Measurements from ENCODE around the gene MLXIP. TPM values are rescaled to one million over a fixed set of nuclear protein-coding genes. Genes with fewer than 3 reads are reported as not detected.

MLXIP gene
- total and polyA plus RNA-seq, 3 experiments from 2014 or later: 18.3 to 33.9 (median 32.1) TPM

- H3K27me3 Mint-ChIP-seq: peaks cover 0 to 3% of the 10 kb centered on the region in 2 donors
- no peaks in the 10 kb centered on the region for H3K36me3 ChIP-seq (ENCODE audit: insufficient read depth, low read length)
- H3K4me3 Mint-ChIP-seq: peak overlapping the region in 6 of 7 donors; percentile 20 to 87 (median 36)
- H3K36me3 Mint-ChIP-seq: peaks cover 0 to 13% (median 0%) of the 10 kb centered on the region in 3 donors
- CTCF ChIA-PET: interaction anchor here (1.3 to 1.8 kb wide), 2 partner anchors 22 to 46 kb away, joined by 3 to 11 read pairs; no protein-coding TSS in a partner anchor
- POLR2A ChIA-PET: no interaction called here
- no peaks in the 10 kb centered on the region for H3K27me3 ChIP-seq (ENCODE audit: insufficient read depth, low read length, poor library complexity, severe bottlenecking)
- peaks cover 24% of the 10 kb centered on the region for H3K4me1 ChIP-seq (ENCODE audit: insufficient read depth, low read length)
- DNase-seq: no peak
- no peaks in the 10 kb centered on the region for H3K9me3 ChIP-seq (ENCODE audit: low read length)
- H3K27ac Mint-ChIP-seq: peak overlapping the region in 1 of 8 donors; percentile 77
- no peak overlapping the region for H3K27ac ChIP-seq (ENCODE audit: low read depth, low read length)
- peaks cover 26 to 34% (median 29%) of the 10 kb centered on the region in 3 donors for H3K4me1 Mint-ChIP-seq
- H3K4me3 ChIP-seq (ENCODE audit: low read length): no peak overlapping the region
- H3K9me3 Mint-ChIP-seq: peaks cover 0 to 1% (median 0%) of the 10 kb centered on the region in 5 donors
These were observed 1.6 kb upstream of the MLXIP start for GRCh38 chr12:122076743-122077495.

GRCh38 chr12:122079033-122079531 is 526 bp downstream of the MLXIP start:
- H3K36me3 Mint-ChIP-seq: peaks cover 0 to 21% (median 6%) of the 10 kb centered on the region in 3 donors
- H3K4me3 Mint-ChIP-seq: peak overlapping the region; percentile 87 to 98 (median 96)
- Histone ChIP-seq H3K4me3 (ENCODE audit: low read length) (peak overlapping the region; percentile 67), H3K4me1 (ENCODE audit: insufficient read depth, low read length) (peaks cover 45% of the 10 kb centered on the region), H3K27me3 (ENCODE audit: insufficient read depth, low read length, poor library complexity, severe bottlenecking) (no peaks in the 10 kb centered on the region), H3K9me3 (ENCODE audit: low read length) (no peaks in the 10 kb centered on the region), H3K27ac (ENCODE audit: low read depth, low read length) (peak overlapping the region; percentile 84), H3K36me3 (ENCODE audit: insufficient read depth, low read length) (no peaks in the 10 kb centered on the region)
- POLR2A ChIA-PET: interaction anchor here (0.6 to 1.4 kb wide), 7 partner anchors 10 to 816 kb away, joined by 3 to 9 read pairs (median 4); no protein-coding TSS in a partner anchor
- peaks cover 46 to 56% (median 49%) of the 10 kb centered on the region in 3 donors for H3K4me1 Mint-ChIP-seq
- peak overlapping the region; percentile 82 to 97 (median 91) for H3K27ac Mint-ChIP-seq
- peaks cover 0 to 1% (median 0%) of the 10 kb centered on the region in 5 donors for H3K9me3 Mint-ChIP-seq
- peak in 2 of 5 donors; percentile 17 to 61 for DNase-seq
- peaks cover 0 to 3% of the 10 kb centered on the region in 2 donors for H3K27me3 Mint-ChIP-seq
- CTCF ChIA-PET: interaction anchor here (0.7 to 4.9 kb wide), 3 partner anchors 10 to 44 kb away, joined by 3 to 35 read pairs (median 3); no protein-coding TSS in a partner anchor

- CTCF ChIA-PET: interaction anchor here (1.3 to 4.9 kb wide), 2 partner anchors 10 to 44 kb away, joined by 3 to 35 read pairs; no protein-coding TSS in a partner anchor
- Histone ChIP-seq H3K27ac (ENCODE audit: low read depth, low read length) (peak overlapping the region; percentile 84), H3K9me3 (ENCODE audit: low read length) (no peaks in the 10 kb centered on the region), H3K4me1 (ENCODE audit: insufficient read depth, low read length) (peaks cover 48% of the 10 kb centered on the region), H3K36me3 (ENCODE audit: insufficient read depth, low read length) (no peaks in the 10 kb centered on the region), H3K4me3 (ENCODE audit: low read length) (peak overlapping the region; percentile 67), H3K27me3 (ENCODE audit: insufficient read depth, low read length, poor library complexity, severe bottlenecking) (no peaks in the 10 kb centered on the region)
- peaks cover 0 to 24% (median 7%) of the 10 kb centered on the region in 3 donors for H3K36me3 Mint-ChIP-seq
- H3K27me3 Mint-ChIP-seq: peaks cover 0 to 3% of the 10 kb centered on the region in 2 donors
- H3K9me3 Mint-ChIP-seq: peaks cover 0 to 1% (median 0%) of the 10 kb centered on the region in 5 donors
- H3K4me1 Mint-ChIP-seq: peaks cover 50 to 60% (median 51%) of the 10 kb centered on the region in 3 donors
- POLR2A ChIA-PET: interaction anchor here (0.6 kb wide), 2 partner anchors 31 to 333 kb away, joined by 3 to 5 read pairs; no protein-coding TSS in a partner anchor
- peak in 2 of 5 donors; percentile 26 to 48 for DNase-seq
- peak overlapping the region; percentile 87 to 98 (median 96) for H3K4me3 Mint-ChIP-seq
- H3K27ac Mint-ChIP-seq: peak overlapping the region; percentile 82 to 97 (median 91)
These were observed 1.1 kb downstream of the MLXIP start for GRCh38 chr12:122079532-122080081.

- ChIA-PET CTCF (interaction anchor here (0.8 to 4.9 kb wide), 10 partner anchors 9 to 286 kb away, joined by 3 to 35 read pairs (median 4); no protein-coding TSS in a partner anchor), POLR2A (interaction anchor here (0.6 kb wide), 2 partner anchors 31 to 728 kb away, joined by 3 read pairs; partner anchors contain the start of gene ANAPC5)
- peaks cover 51 to 60% (median 54%) of the 10 kb centered on the region in 3 donors for H3K4me1 Mint-ChIP-seq
- Histone ChIP-seq H3K27ac (ENCODE audit: low read depth, low read length) (peak overlapping the region; percentile 84), H3K27me3 (ENCODE audit: insufficient read depth, low read length, poor library complexity, severe bottlenecking) (no peaks in the 10 kb centered on the region), H3K9me3 (ENCODE audit: low read length) (no peaks in the 10 kb centered on the region), H3K4me3 (ENCODE audit: low read length) (peak overlapping the region; percentile 67), H3K4me1 (ENCODE audit: insufficient read depth, low read length) (peaks cover 55% of the 10 kb centered on the region), H3K36me3 (ENCODE audit: insufficient read depth, low read length) (no peaks in the 10 kb centered on the region)
- peaks cover 0 to 1% (median 0%) of the 10 kb centered on the region in 5 donors for H3K9me3 Mint-ChIP-seq
- peak overlapping the region; percentile 87 to 98 (median 96) for H3K4me3 Mint-ChIP-seq
- H3K27ac Mint-ChIP-seq: peak overlapping the region; percentile 82 to 97 (median 91)
- H3K36me3 Mint-ChIP-seq: peaks cover 0 to 29% (median 7%) of the 10 kb centered on the region in 3 donors
- peaks cover 0 to 3% of the 10 kb centered on the region in 2 donors for H3K27me3 Mint-ChIP-seq
- DNase-seq: peak in 1 of 5 donors; percentile 13
These were observed 1.9 kb downstream of the MLXIP start for GRCh38 chr12:122080149-122081082.

- peaks cover 59 to 62% (median 60%) of the 10 kb centered on the region in 3 donors for H3K4me1 Mint-ChIP-seq
- H3K4me3 ChIP-seq (ENCODE audit: low read length): peak overlapping the region; percentile 67
- CTCF ChIA-PET: interaction anchor here (0.8 to 4.9 kb wide), 9 partner anchors 13 to 287 kb away, joined by 3 to 35 read pairs (median 6); no protein-coding TSS in a partner anchor
- DNase-seq: no peak
- POLR2A ChIA-PET: interaction anchor here (0.6 to 1.2 kb wide), 3 partner anchors 24 to 729 kb away, joined by 3 to 12 read pairs (median 3); partner anchors contain the start of gene ANAPC5
- H3K27ac ChIP-seq (ENCODE audit: low read depth, low read length): peak overlapping the region; percentile 84
- no peaks in the 10 kb centered on the region for H3K36me3 ChIP-seq (ENCODE audit: insufficient read depth, low read length)
- H3K27ac Mint-ChIP-seq: peak overlapping the region; percentile 82 to 98 (median 91)
- H3K9me3 Mint-ChIP-seq: peaks cover 0 to 1% (median 0%) of the 10 kb centered on the region in 5 donors
- peaks cover 63% of the 10 kb centered on the region for H3K4me1 ChIP-seq (ENCODE audit: insufficient read depth, low read length)
- peaks cover 0 to 37% (median 9%) of the 10 kb centered on the region in 3 donors for H3K36me3 Mint-ChIP-seq
- no peaks in the 10 kb centered on the region for H3K9me3 ChIP-seq (ENCODE audit: low read length)
- peaks cover 0 to 3% of the 10 kb centered on the region in 2 donors for H3K27me3 Mint-ChIP-seq
- H3K27me3 ChIP-seq (ENCODE audit: insufficient read depth, low read length, poor library complexity, severe bottlenecking): no peaks in the 10 kb centered on the region
- peak overlapping the region; percentile 87 to 98 (median 96) for H3K4me3 Mint-ChIP-seq
These were observed 2.6 kb downstream of the MLXIP start for GRCh38 chr12:122081083-122081696.

- ChIA-PET CTCF (interaction anchor here (1.3 to 4.9 kb wide), 6 partner anchors 13 to 109 kb away, joined by 3 to 35 read pairs (median 18); no protein-coding TSS in a partner anchor), POLR2A (interaction anchor here (0.6 to 1.2 kb wide), 3 partner anchors 23 to 655 kb away, joined by 3 to 12 read pairs (median 3); no protein-coding TSS in a partner anchor)
- peak overlapping the region; percentile 67 for H3K4me3 ChIP-seq (ENCODE audit: low read length)
These were observed 3.2 kb downstream of the MLXIP start for GRCh38 chr12:122081697-122082221.

More at GRCh38 chr12:122081697-122082221, 3.2 kb downstream of the MLXIP start:
- no peaks in the 10 kb centered on the region for H3K9me3 ChIP-seq (ENCODE audit: low read length)
- no peaks in the 10 kb centered on the region for H3K27me3 ChIP-seq (ENCODE audit: insufficient read depth, low read length, poor library complexity, severe bottlenecking)
- Mint-ChIP-seq H3K27me3 (peaks cover 0 to 3% of the 10 kb centered on the region in 2 donors), H3K9me3 (peaks cover 0 to 1% (median 0%) of the 10 kb centered on the region in 5 donors), H3K27ac (peak overlapping the region; percentile 82 to 98 (median 91)), H3K4me1 (peaks cover 58 to 67% (median 63%) of the 10 kb centered on the region in 3 donors), H3K36me3 (peaks cover 0 to 40% (median 9%) of the 10 kb centered on the region in 3 donors), H3K4me3 (peak overlapping the region; percentile 87 to 98 (median 96))
- peak; percentile 17 to 75 (median 57) for DNase-seq
- no peaks in the 10 kb centered on the region for H3K36me3 ChIP-seq (ENCODE audit: insufficient read depth, low read length)
- H3K4me1 ChIP-seq (ENCODE audit: insufficient read depth, low read length): peaks cover 69% of the 10 kb centered on the region
- peak overlapping the region; percentile 84 for H3K27ac ChIP-seq (ENCODE audit: low read depth, low read length)
